Left ventricle myocardium inferior (tissue), 1 donor: ENCODE measurements around the gene VSTM2L. TPM values are rescaled to one million over a fixed set of nuclear protein-coding genes. Genes with fewer than 3 reads are reported as not detected.

Experiments used
- DNase-seq: peaks from one replicate; pipeline ENCODE4 v3.0.0-alpha.2; 2020
- H3K27ac ChIP-seq: fragments of 200-600 bp; replicated peaks from 2 replicates; pipeline ENCODE4 v1.8.0; 2021
- H3K27me3 ChIP-seq: fragments of 200-600 bp; 2 replicates; pipeline ENCODE4 v1.8.0; 2021; ENCODE audit warnings: low read depth
- H3K36me3 ChIP-seq: fragments of 200-600 bp; 2 replicates; pipeline ENCODE4 v1.8.0; 2021
- H3K4me1 ChIP-seq: fragments of 200-600 bp; 2 replicates; pipeline ENCODE4 v1.8.0; 2021
- H3K4me3 ChIP-seq: fragments of 200-600 bp; 2 replicates; pipeline ENCODE4 v1.8.0; 2021; ENCODE audit warnings: mild to moderate bottlenecking, moderate library complexity
- H3K9me3 ChIP-seq: fragments of 200-600 bp; replicated peaks from 2 replicates; pipeline ENCODE4 v1.8.0; 2021
- CTCF ChIP-seq: fragments of 200-600 bp; IDR thresholded peaks from 2 replicates; pipeline ENCODE4 v1.8.0; 2021; ENCODE audit warnings: antibody characterized with exemption, mild to moderate bottlenecking, borderline replicate concordance
- intact Hi-C: fragments of 100-400 bp; cut with micrococcal nuclease; formaldehyde crosslinking; loops from one replicate; pipeline ENCODE4 v1.11.0; 2022
- total RNA-seq: library from RNA; stranded (reverse); fragmentation: NEBNext Ultra II Directional; extraction: Animal tissue kit (Norgen Biotek cat#: 25700); gene quantifications from one replicate; pipeline ENCODE4 v1.2.1, GENCODE V29; 2021
- donor health status: DM: no; HTN: yes; CAD: no; lungs with severe emphysema.

Gene VSTM2L
- total RNA-seq, 1 donor from 2014 or later = 50.3 TPM

DNA sequence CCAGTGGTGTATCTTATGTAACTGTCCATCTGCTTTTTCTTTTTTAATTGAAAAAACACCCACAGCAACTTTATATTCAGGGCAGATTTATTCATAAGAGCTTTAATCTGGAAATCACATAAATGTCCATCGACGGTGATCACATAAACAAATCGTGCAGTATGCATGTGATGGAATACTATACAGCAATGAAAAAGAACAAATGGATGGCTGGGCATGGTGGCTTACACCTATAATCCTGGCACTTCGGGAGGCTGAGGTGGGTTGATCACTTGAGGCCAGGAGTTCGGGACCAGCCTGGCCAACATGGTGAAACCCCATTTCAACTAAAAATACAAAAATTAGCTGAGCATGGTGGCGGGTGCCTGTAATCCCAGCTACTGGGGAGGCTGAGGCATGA is 39.1 kb downstream of the VSTM2L start:
- no peak for TF ChIP-seq CTCF
- Histone ChIP-seq H3K4me1 (no peaks in the 10 kb centered on the region), H3K4me3 (no peak overlapping the region), H3K27me3 (no peaks in the 10 kb centered on the region), H3K36me3 (no peaks in the 10 kb centered on the region), H3K9me3 (no peaks in the 10 kb centered on the region), H3K27ac (no peak overlapping the region)
- intact Hi-C loops = no loop called here
- no peak for DNase-seq

- H3K27me3 ChIP-seq = no peaks in the 10 kb centered on the region
- no peak for TF ChIP-seq CTCF
- DNase-seq = no peak
- no peak overlapping the region for H3K4me3 ChIP-seq
- no peaks in the 10 kb centered on the region for H3K36me3 ChIP-seq
- no peaks in the 10 kb centered on the region for H3K4me1 ChIP-seq
- peaks cover 8% of the 10 kb centered on the region for H3K9me3 ChIP-seq
- intact Hi-C loops = no loop called here
- no peak overlapping the region for H3K27ac ChIP-seq
Observed at GRCh38 chr20:37943033-37943432, 40.1 kb downstream of the VSTM2L start.

- no peak for TF ChIP-seq CTCF
- intact Hi-C loops = no loop called here
- Histone ChIP-seq H3K27me3 (no peaks in the 10 kb centered on the region), H3K4me3 (no peak overlapping the region), H3K36me3 (no peaks in the 10 kb centered on the region), H3K9me3 (peaks cover 11% of the 10 kb centered on the region), H3K4me1 (no peaks in the 10 kb centered on the region), H3K27ac (no peak overlapping the region)
- no peak for DNase-seq
Observed at GRCh38 chr20:37943501-37944455, 40.9 kb downstream of the VSTM2L start.

DNA sequence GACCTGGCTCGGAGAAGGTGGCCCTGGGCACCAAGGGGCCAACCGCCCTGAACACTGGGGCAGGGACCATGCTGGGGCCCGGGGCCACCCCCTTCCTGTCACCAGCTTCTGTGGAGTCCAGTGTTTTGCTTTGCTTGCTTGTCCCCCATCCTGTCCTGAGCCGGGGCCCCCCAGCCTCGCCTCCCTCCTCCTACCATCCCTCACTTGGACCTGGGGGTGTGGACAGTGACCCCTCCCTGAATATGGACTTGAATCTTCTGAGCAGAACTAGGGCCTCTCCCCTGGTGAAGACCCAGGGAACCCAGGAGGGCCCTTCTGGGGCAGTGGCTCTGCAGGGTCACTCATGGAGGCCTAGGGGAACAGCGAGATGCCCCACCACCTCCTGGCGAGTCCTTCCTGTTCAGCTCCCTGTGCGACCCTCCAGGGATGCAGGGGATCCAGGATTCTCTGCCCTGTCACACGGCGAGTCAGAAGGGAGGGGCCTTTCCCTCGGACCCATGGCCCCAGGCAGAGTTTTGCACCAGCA is 41.6 kb downstream of the VSTM2L start:
- H3K27me3 ChIP-seq = no peaks in the 10 kb centered on the region
- intact Hi-C loops = no loop called here
- no peaks in the 10 kb centered on the region for H3K36me3 ChIP-seq
- no peak for TF ChIP-seq CTCF
- no peak for DNase-seq
- H3K27ac ChIP-seq = no peak overlapping the region
- H3K9me3 ChIP-seq = peaks cover 11% of the 10 kb centered on the region
- H3K4me1 ChIP-seq = no peaks in the 10 kb centered on the region
- H3K4me3 ChIP-seq = no peak overlapping the region

DNA sequence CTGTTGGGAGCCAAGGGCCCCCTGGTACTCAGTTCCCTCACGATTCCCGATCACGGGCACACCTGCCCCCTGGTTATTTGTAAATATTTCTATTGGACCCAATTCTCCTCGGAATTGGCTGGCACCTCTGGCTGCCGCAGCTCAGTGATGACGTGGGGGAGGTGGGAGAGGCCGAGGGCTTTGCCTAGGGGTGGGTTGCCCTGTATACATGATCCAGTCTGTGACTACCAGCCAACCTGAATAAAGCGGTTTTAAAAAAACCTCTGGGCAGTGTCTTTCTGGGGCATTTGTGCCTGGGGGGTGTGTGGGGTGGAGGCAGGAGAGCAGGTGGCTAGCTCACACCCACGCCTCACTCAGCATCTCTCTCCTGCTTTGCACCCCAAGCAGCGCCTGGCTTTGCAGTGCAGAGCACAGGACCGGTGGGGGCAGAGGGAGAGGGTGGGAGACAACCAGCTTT is 42.2 kb downstream of the VSTM2L start:
- H3K4me3 ChIP-seq = no peak overlapping the region
- peaks cover 11% of the 10 kb centered on the region for H3K9me3 ChIP-seq
- no peaks in the 10 kb centered on the region for H3K4me1 ChIP-seq
- H3K36me3 ChIP-seq = no peaks in the 10 kb centered on the region
- no peak overlapping the region for H3K27ac ChIP-seq
- H3K27me3 ChIP-seq = no peaks in the 10 kb centered on the region
- no peak for TF ChIP-seq CTCF
- no peak for DNase-seq
- intact Hi-C loops = no loop called here
